Epithelial cell of alveolus of lung (primary cell): ENCODE data around the gene AKR1C2. TPM values are rescaled to one million over a fixed set of nuclear protein-coding genes. Genes with fewer than 3 reads are reported as not detected.

Experiments used
- total RNA-seq: library from RNA; depleted of rRNA; stranded (reverse); fragments of >200 nt; gene quantifications from 2 replicates; pipeline ENCODE4 v1.2.1, GENCODE V29; 2015

The AKR1C2 gene
- total RNA-seq = 3.7 and 4.7 TPM in 2 replicates

DNA sequence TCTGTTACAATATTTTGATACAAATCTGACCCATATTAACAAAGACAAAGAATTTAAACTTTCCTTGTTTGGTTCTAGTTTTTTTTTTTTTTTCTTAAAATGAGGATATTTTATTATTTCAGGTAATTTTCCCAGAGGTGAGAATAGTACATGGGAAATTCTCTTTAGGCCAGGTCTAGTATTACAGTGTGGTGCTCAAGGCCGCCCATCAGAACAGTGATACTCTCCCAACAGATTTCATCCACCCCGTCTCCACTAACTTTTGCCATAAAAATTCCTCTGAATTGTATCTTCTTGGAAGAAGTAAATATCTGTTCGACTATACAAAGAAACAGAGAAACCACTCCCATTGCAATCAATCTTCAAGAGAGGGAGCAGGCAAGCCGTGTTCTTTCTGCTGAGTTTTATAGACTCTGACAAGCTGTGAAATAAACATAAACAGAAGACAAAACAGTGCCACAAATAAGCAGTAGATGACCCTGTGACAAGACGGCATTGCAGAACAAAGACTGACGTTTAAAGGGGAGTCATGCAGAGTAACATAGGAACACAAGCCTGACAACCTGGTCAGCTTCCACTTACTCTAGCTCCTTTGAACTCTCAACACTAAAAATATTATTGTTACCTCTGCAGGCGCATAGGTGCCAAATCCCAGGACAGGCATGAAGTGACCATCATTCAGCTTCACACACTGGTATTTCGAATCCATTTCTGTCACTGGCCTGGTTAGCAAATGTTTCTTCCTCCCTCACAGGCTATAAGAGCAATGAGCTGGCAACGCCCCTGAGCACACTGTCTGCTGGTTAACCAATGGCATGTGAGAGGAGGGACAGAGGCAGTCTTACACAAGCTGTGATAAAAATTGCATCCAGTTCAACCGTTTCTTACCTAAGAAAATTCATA, at the start of gene AKR1C2:
TSS of gene AKR1C2 (minus strand) at position 731 of the 903 bp plus-strand sequence. CDS start at position 709, 22 bp downstream.

DNA sequence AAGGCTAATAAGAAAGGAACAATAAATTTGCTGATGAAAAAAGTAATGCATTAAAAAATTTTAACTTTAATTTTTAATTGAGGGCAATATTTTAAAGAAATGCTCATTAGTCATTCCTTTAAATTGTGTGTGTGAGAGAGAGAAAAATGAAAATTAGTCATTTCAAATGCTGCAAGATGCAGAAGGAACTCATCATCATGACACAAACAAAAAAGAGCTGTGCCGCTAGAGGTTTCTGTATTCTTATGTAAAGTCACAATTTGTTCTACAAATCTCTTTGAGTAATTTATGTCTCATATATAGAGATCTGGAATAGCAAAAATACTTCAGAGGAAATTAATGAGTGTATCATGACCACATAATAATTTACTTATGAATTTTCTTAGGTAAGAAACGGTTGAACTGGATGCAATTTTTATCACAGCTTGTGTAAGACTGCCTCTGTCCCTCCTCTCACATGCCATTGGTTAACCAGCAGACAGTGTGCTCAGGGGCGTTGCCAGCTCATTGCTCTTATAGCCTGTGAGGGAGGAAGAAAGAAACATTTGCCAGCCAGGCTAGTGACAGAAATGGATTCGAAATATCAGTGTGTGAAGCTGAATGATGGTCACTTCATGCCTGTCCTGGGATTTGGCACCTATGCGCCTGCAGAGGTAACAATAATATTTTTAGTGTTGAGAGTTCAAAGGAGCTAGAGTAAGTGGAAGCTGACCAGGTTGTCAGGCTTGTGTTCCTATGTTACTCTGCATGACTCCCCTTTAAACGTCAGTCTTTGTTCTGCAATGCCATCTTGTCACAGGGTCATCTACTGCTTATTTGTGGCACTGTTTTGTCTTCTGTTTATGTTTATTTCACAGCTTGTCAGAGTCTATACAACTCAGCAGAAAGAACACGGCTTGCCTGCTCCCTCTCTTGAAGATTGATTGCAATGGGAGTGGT, 40.5 kb downstream of the AKR1C2 start, which contains the start of gene AKR1C1:
TSS of gene AKR1C1 (plus strand) at position 540 of the 939 bp plus-strand sequence. CDS start at position 570, 30 bp downstream.

Other genes with a start within 250 kb of the AKR1C2 start
- 1.3 and 2.7 TPM in 2 replicates for gene AKR1E2, start 177.7 kb downstream of the AKR1C2 start, total RNA-seq
- 12.9 and 72.8 TPM in 2 replicates for gene AKR1C1, start 40.4 kb downstream of the AKR1C2 start, total RNA-seq
- gene AKR1C3, start 90.6 kb upstream of the AKR1C2 start, total RNA-seq = 0.52 and 9.6 TPM in 2 replicates
- gene AKR1C8, start 181.3 kb upstream of the AKR1C2 start, total RNA-seq = not detected in 2 replicates
- not detected in 2 replicates for gene AKR1C4, start 193.0 kb upstream of the AKR1C2 start, total RNA-seq